Activated T-helper 1 cell treated with anti-CD3 and anti-CD28 coated beads, Interleukin-2, amount 50 U/mL, for 16 hours (primary cell): ENCODE results near the gene PARP12.

ENCODE experiments used
- DNase-seq, 2 donors: peaks; one replicate each; pipeline ENCODE4 v3.0.0-alpha.2; 2020; ENCODE audit warnings: low read depth in 1 of 2, low spot score in 1 of 2

Gene PARP12

DNA sequence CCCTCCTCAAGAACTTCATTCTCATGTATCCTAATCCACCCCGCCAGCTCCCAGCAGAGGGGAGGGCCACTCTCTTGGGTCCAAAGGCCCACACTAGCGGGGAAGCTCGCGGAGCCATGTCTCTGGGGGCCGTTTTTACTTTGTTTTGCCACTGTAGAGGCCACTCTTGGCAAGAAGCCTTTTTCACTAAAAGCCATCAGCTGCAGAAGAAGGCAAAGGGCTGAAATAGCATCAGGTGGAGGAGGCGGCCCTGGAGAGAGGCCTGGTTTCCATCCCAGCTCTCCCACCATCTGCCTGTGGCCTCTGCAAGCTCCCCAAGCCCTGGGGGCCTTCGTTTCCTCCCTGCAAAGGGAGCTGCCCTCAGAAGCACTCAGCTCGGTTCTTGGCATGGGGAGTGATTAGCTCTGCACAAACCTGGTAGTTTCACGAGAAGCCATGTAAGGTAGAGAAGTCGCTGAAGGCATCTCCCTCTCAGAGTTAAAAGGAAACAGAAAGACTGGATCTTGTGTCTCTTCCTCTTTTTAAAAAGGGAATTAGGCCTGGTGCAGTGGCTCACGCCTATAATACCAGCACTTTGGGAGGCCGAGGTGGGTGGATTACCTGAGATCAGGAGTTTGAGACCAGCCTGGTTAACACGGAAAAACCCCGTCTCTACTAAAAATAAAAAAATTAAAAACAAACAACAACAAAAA is 70.3 kb downstream of the PARP12 start:
- DNase-seq: no peak

DNA sequence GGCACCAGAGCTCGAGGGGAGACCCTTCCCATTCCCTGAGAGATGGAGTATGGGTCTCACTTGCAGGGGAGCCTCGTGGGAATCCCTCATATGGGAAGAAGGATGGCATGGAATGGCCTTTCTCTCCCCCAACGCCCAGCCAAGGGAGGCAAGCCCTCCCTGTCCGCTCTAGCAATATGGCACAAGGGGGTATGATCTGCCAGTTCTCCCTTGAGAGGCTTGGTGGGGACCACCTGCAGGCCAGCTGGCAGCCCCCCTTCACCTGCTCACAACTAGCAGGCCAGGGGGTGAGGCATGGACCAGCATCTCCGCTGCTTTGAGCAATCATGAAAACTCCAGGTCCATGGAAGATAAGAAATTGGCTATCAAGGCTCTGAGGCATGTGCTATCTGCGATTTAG is 70.8 kb downstream of the PARP12 start:
- no peak for DNase-seq

DNA sequence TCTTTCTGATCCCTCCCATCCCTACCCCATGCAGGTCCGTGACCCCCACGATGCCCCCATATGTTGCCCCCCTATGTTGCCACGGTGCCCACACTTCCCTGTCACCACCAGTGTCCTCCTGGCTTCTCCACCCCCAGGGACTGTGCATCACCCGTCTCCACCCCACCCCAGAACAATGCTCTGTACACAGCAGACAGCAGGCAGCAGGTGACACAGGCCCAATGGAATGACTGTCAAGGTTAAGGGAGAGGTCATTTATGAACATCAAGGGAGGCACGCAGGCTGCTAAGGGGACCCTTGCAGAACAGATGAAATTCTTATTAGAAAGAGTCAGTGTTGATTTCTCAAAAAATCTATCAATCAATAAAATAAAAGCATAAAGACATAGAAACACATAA is 71.5 kb downstream of the PARP12 start:
- no peak for DNase-seq

DNA sequence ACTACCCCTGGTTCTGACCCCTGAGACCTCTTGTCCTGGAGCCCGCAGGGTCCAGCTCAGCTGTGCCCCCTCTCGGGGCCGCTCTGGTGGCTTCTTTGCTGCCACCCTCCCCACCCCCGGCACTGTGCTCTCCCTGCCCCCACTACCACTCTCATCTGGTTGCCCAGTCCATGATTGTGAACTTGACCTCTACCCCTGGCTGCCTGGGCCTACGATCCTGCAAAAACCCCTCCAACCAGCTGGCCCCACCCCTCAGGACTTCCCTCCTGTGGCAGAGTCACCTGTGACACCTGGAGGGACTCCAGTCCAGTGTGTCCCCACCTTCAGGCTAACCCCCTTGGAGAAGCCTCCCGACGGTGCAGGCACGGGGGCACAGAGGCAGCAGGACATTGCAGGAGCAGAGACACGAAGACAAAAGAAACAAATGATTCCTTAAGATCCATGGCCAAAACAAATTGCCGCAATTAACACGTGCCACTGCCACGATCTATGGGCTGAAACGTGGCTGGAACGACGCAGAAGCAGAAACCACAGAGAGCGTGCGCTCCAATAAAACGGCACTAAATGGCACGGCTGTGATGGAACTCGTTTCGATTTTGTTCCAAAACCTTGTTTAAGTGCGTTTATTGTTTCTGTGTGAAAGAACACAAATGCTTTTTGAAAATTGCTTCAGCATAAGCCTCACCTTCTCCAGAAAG is 72.0 kb downstream of the PARP12 start:
- DNase-seq: no peak

DNA sequence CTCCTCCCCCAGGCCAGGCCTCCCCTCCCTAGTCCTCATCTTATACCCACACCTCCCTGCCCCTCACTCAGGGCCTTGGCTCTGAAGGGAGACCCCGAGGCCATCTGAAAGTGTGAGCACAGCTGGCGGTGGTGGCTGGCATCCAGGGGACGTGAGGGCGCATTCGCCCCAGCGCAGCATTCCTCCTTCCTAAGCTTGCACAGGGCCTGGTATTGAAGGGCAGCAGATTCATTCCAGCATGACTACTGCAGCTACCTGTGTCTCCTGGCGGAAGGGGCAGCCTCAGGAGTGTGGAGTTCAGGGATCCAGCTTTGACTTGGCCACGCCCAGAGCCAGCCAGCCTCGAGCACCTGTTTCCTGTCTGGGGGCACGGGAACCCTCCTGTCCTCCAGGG is 72.6 kb downstream of the PARP12 start:
- no peak for DNase-seq

DNA sequence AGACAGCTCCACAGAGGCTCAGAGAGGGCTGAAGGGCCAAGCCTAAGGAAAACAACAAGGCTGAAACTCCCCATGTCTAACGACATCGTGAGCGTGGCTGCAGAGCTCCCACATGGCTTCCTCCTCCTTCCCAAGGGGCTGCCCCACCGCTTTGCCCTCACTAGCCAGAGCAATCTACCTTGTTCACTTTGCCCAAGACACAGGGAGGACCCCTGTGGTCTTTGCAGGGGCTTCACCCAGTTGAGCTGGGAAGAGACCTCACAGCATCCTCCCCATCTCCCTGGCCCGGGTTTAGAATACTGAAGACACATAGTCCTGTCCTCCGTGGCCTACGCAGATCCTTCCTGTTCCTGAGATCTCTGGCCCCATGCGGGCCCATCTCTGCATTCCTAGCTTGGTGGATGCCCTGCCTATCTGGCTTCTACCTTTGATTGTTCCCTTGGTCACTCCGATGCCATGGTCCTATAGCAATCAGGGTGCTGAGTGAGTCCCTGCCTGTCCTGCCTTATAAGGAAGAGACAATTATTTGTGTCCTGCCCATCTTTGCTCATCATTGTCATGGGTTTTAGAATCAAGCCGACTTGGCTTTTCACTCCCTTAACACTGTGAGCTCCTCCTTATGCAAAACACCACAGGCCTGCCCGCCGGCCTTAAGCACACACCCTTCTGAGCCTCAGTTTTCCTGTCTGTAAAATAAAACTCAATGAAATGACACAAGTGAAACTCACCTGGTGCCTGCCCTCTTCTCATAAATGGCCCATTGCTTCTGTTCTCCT is 73.2 kb downstream of the PARP12 start:
- no peak for DNase-seq

DNA sequence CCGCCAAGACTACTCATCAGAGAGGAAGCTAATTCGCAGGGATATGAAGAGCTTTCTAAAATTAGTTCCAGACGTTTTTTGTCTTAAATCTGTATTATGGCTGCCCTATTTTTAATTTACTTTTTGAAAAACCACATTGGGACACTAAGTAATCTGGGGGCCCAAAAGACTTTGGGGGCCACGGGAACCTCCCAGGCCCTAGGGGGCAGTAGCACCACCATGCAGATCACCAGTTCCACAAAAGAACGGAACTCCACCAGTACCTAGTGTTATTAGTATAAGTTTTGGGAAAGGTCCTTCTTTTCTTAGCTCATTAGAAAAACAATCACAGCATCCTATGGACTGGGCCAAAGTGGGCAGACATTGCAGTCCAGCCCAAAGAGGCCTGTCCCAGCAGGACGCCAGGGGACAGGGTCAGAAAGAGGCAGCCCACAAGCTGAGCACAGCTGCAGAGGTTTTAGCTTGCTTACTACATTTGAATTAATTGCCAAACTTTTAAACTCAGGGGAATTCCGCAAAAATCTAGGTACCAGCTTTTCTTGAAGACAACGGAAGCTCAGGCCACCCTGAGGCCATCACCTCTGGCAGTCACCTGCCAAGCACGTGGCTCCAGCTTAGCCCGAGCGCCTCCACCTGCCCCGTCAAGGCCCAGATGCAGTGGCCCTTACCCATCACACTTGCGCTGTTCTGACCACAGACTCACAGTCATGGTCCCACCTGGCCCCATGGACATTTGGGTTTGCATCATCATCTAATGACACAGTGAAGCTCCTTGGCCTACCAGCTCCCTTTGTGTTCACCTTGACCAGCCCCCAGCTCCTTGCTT is 74.8 kb downstream of the PARP12 start:
- no peak for DNase-seq

DNA sequence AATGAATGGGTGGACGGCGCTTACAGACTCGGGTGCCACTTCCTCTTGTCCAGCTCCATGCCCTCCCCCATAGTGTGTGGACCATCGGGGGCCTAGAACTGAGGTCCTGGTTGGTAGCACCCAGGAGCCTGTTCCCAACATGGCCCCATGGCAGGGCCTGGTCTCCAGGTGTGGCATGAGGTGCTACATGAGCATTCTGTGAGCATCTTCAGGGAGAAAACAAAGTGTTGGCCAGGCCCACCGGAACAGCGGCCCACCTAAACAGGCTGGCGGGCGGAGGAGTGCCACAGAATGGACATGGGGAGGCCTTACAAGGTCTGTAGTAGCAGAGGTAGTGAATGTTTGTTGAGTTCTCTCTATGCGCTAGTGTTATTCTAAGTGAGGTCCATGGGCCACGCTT is 76.9 kb downstream of the PARP12 start:
- DNase-seq: no peak

DNA sequence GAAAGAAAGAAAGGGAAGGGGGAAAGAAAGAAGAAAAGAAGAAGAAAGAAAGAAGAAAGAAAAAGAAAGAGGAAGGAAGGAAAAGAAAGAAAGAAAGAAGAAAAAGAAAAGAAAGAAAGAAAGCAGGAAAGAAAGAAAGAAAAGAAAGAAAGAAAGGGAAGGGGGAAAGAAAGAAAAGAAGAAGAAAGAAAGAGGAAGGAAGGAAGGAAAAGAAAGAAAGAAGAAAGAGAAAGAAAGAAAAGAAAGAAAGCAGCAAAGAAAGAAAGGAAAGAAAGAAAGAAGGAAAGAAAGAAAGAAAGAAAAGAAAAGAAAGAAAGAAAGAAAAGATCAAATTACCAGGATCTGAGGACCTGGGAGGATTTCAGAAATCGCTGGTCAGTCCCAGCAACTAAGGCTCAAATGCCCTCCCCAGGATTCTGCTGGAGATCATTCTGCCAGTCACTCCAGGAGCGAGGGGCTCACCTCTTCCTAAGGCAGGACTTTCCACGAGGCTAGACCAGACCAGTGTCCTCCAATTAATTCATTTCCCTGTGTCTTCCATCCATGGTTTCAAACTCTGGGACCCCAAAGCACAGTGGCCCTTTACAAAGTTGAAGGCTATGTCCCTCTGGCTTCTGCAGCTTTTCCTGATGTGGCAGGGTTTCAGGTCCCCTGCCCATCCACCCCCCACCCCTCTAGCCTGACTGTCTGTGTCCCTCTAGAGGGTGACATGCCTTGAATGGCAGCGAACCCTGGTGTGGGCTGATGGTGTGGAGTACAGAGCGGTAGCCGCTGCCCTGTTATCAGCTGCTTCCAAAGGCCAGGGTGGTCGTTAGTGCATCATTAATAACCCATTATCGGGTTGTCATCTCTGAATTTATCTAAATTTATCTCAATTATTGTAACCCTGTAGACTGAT is 77.9 kb downstream of the PARP12 start:
- DNase-seq: no peak

DNA sequence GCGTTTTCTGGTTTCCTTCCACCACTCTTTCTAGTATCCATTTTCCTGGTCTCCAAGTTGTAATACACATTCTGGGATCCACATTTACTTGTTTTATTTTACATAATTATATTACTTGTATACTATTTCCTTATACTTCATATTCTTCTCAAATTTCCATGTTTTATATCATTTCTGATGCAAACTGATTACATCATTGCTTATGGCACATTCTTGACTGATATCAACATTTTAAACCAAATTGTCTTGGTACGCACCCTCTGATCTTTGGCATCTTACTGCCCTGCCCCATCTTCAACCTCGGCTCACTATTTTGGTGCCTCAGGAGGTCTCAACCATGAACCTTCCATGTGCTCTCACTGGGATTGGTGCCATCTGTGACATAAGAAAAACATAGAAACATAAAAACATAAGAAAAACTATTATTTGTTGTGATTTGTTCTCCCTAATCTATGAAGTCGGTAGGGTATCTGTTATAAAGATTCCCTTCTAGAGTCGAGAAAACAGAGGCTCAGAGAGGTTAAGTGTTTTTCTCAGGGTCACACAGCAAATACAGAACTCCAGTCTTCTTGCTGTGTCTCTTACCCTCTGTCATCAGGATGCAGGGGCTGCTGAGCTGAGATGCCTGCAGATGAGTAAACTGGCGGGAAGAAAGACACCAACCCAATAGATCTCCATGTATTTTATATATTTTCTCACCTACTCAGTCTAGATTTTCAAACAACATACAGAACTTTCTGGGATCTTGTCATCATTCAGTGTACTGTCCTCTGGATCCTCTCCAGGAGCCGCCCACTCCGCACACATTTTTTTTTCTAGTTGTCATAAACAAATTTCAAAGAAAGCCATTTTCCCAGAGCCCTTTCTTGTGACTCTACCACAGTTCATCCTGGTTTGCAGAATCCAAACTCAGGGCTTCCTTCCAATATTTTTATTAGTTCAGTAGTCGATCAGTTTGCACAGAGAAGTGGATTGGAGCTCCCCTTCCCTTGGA is 79.5 kb downstream of the PARP12 start:
- no peak for DNase-seq

DNA sequence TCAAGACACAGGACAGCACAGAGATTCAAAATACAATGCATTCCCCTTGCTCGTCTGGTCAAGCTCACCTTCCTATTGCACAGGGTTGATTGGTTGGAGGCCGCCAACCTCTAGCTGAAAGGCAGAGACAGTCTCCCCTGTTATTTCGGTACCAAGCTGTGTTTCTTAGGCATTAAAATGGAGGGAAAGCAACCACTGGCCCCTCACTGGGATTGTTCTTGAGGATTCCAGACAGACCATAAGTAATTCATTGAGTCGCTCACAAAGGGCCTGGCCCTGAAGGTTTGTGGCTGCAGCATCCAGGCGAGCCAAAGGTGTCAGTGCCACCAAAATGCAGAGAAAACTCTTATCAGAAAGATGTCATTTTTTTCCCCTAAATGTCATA is 81.2 kb downstream of the PARP12 start:
- DNase-seq: no peak

DNA sequence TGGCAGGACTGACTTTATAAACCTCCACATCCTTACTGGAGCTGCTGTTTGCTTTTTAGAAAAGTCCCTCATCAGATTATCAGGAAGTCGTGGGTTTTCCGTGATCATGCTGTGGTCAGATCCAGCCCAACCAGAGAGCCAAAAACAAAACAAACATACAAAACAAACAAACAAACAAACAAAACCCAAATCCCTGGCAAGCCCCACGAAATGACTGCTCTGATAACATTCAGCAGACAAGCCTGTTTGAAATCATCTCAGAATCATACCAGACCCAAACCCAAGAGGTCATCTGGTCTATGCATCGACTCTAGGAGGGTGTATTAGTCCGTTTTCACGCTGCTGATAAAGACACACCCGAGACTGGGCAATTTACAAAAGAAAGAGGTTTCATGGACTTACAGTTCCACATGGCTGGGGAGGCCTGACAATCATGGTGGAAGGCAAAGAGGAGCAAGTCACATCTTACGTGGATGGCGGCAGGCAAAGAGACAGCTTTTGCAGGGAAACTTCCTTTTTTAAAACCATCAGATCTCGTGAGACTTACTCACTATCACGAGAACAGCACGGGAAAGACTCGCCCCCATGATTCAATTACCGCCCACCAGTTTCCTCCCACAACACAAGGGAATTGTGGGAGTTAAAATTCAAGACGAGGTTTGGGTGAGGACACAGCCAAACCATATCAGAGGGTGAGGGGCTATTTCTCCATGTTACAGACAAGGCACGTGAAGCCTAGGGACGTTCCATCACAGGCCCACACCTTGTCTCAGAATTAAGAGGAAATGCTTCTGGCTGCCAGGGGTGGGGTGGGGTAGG is 85.7 kb downstream of the PARP12 start:
- no peak for DNase-seq

DNA sequence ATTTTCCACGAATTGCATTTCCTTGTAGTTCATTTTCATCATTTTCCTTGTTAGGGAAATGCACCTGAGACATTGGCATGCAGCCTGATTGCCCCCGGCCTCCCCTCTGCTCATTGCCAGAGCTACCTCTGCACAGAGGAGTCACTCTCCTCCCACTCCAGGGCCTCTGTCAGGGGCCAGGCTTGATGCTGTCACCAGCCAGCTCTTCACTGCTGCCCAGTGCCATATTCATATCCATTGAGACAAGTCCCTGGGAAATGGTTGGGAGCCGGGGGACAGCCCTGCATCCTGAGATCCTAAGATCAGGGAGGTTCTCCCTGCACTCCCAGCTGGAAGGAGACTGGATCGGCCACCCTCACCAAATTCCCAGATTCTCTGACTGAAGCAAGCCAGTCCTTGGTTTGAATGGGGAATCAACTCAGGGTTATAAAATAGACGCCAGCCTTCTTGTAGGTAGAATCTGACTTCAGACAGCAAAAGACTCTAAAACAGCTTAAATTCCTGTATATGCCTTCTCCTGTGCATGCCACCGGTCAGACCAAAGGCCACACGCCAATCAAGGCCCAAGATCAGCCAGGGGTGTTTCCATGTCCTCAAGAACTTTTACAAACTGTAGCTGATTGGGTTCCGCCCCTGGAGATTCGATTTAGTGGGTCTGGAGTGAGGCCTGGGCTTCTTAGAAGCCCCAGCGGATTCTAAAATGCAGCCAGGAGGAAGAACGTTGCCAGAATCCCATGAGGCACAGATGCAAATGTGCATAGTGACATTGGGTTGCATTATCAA is 86.5 kb downstream of the PARP12 start:
- DNase-seq: no peak

DNA sequence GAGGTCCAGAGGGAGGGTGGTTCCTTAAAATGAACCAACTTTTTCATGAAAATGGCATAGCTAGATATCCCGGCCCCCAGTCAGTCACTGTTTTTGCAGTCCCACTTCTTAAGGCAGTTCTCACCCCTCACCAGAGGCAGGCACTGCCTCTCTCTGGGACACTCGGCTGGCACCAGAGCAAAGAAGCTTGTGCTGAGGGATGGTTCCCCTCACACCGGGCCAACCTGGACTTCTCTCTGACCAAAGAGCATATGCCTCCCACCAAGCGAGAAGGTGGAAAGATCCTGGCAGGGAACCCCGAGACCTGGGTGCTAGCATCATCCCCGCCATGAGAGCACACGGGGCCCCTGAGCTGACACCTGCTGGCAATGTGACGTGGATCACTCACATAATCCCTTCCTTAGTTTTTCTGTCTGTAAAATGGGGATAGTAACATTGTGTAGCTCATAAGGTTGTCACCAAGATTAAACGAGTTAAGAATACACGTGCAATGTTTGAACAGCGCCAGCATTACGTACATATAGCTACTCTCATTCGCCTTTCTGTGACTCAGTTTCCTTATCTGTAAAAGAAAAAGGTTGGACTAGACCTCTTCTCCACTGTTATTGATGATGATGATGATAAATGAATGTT is 88.5 kb downstream of the PARP12 start:
- DNase-seq: no peak
